ENCODE results near the gene XPO6. TPM values are rescaled to one million over a fixed set of nuclear protein-coding genes. Genes with fewer than 3 reads are reported as not detected.
"Not testable (repeated sequence)": the region's sequence is repeated elsewhere in the genome, so short reads cannot be mapped to it uniquely, and the experiment has no call there.

XPO6 gene
- polyA plus RNA-seq, 3 donors, result 70.3 to 75.1 (median 73.7) TPM

- no peak for DNase-seq (ENCODE audit: low read depth in 3 of 3, low spot score in 2 of 3)
These were observed 93.1 kb downstream of the XPO6 start for GRCh38 chr16:28118637-28119036.

GRCh38 chr16:28117168-28117565, 94.6 kb downstream of the XPO6 start:
- no peak for DNase-seq (ENCODE audit: low read depth in 3 of 3, low spot score in 2 of 3)

GRCh38 chr16:28115866-28116265, 95.9 kb downstream of the XPO6 start:
- not testable (repeated sequence) for DNase-seq (ENCODE audit: low read depth in 3 of 3, low spot score in 2 of 3)

- DNase-seq (ENCODE audit: low read depth in 3 of 3, low spot score in 2 of 3), result no peak
These were observed 98.9 kb downstream of the XPO6 start for GRCh38 chr16:28112908-28113307.

DNA sequence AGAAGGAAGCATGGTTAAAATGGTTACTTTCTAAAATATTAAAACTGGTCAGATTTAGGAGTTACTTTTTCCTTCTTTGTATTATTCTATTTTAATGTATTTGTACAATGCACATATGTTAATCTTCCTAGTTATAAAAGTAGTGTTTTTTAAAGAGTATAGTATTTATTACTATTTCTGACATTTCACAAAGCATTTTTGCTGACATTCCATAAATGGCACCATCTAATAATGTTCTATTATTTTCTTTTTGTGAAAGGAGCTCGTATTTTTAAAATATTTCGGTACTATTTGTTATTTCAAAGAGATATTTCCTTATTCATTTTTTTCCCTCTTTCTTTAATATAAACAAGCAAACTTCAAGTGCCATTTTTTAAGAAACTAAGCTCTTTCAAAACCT, 100.8 kb downstream of the XPO6 start:
- no peak for DNase-seq (ENCODE audit: low read depth in 3 of 3, low spot score in 2 of 3)

DNA sequence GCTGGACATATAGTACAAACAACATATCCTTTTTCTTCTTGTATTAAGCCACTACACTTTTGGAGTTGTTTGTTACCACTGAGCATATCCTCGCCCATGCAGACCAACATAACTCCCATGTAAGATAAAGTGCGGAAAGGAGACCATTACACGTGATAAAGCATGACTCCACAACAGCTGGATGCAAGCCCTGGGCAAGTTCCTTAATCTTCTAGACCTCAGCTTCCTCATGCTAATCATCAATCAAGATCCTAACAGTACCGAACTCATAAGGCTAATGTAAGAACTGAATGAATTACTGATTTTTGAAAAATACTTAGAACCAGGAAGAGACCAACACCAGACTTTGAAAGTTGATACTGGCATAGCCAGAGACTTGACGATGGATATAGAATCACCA, 101.3 kb downstream of the XPO6 start:
- DNase-seq (ENCODE audit: low read depth in 3 of 3, low spot score in 2 of 3), result no peak

DNA sequence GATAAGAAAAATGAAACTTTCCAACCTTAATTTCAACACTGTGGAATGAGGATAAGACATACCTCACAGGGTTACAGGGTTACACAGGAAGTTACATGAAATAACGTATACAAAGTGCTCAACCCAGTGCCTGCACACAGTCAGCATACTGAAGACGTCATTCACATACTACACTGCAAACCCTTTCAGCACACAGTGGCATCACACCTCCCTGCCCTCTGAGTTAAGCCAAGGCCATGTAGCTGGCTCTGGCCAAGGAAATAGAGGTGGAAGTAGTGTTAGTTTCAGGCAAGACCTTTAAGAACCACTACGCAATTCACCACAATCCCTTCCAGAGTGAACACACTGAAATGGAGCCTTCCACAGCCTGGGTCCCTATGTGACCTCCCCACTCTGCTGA, 101.7 kb downstream of the XPO6 start:
- no peak for DNase-seq (ENCODE audit: low read depth in 3 of 3, low spot score in 2 of 3)

DNA sequence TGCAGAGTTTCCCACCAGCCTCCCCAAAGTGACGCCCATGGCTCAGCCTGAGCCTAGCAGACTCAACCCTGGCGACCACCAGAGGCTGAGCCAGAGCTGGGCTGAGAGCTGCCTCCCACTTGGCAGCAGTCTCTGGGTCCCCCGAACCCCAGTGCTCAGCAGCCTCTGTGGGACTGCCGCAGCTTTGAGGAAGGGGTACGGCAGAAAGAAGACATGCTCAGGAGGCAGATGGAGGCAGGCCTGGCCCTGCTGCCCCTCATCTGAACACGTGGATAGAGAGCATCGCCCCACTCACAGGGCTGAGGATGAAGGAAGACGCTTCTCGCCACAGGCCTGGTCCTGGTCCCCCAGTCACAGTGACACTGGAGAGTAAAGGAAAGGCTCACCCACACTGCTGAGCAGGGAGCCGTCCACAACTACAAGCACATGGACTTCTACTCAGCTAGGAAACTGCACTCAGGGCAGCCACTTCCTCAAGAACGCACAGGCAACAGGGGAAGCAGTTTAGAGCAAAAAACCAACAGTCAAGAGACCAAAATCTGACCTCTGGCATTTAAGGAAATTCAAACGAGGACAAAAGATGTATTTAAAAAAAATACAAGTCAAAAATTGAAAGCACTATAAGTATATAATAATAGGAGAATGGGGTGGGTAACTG, 103.0 kb downstream of the XPO6 start:
- DNase-seq (ENCODE audit: low read depth in 3 of 3, low spot score in 2 of 3), result no peak

GRCh38 chr16:28107232-28107631, 104.5 kb downstream of the XPO6 start:
- DNase-seq (ENCODE audit: low read depth in 3 of 3, low spot score in 2 of 3), result no peak

GRCh38 chr16:28106467-28107215, 105.1 kb downstream of the XPO6 start:
- no peak for DNase-seq (ENCODE audit: low read depth in 3 of 3, low spot score in 2 of 3)

- no peak for DNase-seq (ENCODE audit: low read depth in 3 of 3, low spot score in 2 of 3)
These were observed 105.8 kb downstream of the XPO6 start for GRCh38 chr16:28105954-28106353.

GRCh38 chr16:28105297-28105696, 106.5 kb downstream of the XPO6 start:
- DNase-seq (ENCODE audit: low read depth in 3 of 3, low spot score in 2 of 3), result no peak

DNA sequence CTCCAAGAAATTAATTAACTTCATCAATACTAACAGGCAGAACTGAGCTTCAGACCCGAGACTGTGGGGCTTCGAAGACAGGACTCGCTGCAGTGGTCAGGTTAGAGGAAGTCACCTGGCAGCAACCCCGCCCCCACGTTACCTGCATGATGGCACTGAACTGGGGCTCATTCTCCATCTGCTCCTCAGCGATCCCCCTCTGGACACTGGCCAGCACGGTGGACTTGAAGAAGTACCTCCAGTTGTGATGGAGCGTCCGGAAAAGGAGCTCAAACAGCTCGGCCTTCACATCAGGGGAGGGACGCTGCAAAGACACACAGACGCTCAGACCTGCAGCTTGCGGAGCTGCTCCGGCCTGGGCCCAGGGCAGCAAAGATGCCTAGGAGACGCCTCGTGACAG, 107.4 kb downstream of the XPO6 start:
- no peak for DNase-seq (ENCODE audit: low read depth in 3 of 3, low spot score in 2 of 3)

DNA sequence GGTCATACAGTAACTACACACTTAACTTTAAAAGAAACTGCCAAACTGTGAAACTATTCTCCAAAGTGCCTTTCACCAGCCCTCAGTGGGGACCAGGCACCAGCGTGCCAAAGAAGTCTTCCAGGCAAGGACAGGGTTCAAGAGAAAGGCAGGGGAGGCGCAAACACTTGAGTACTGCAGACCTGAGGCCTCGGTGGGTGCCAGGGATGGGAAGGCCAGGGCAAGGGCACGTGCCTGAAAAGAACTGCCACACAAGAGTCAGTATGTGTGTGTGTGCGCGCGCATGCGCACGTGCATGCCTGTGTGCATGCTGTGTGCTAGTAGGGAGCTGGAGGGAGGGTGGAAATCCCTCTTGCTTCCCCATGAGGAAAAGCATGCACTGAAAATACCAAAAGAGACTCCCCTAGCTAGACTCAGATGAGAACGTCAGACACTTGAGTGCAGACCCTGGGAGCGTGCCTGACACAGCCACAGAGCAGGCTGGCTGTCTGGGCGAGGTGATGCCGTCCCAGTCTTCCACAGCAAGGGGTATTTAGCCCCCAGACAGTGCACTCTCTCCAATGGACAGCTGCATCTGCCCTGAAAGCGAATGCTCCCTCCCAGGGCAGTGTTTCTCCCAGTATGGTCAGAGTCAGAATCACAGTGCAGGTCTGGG, 108.1 kb downstream of the XPO6 start:
- no peak for DNase-seq (ENCODE audit: low read depth in 3 of 3, low spot score in 2 of 3)

DNA sequence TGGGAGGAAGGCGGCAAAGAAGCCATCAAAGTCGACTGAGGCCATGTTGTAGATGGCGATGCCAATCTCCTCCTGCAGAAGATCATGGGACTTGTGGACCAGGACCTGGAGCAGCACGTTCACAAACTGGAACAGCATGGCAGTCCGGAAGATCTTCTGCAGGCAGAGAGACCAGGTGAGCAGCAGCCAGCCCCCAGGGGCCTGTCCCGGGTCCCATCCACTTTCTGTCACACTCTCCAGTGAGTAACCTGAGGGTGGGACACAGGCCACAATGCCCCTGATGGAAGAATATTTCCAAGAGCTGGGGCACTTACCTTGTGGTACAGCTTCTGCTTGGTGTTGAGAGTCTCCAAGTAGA, 110.3 kb downstream of the XPO6 start:
- DNase-seq (ENCODE audit: low read depth in 3 of 3, low spot score in 2 of 3), result no peak

DNA sequence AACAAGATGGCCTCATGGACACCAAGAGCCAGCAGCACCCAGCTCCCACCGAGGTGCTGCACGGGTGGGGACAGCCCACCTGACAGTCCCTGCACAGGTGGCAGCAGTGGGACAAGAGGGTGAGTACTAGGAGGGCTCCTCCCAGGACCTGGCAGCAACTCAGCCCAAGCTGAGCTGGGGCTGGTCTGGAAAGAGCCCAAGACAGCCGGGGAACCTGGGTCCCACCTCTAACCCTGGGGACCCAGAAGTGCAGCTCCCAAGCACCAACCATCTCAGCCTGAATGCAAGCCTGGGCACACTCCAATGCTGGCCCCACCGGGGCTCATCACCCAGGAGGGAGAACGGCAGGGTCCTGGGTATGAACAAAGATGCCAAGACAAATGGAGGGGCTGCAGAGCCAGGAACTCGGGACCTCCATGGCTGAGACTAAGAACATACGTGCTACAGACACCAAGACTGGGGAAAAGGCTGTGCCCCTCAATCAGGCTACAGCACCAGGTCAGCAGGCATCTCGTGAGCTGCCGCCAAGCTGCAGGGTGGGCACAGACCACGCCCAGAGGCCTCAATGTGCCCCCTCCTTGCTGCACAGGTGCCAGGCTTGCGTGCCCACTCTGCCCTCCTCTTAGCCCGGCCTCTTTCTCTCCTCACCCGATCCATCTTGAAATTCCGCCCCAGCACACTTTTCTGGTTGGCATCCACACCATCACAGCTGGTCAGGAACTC, 110.8 kb downstream of the XPO6 start:
- DNase-seq (ENCODE audit: low read depth in 3 of 3, low spot score in 2 of 3), result no peak

DNA sequence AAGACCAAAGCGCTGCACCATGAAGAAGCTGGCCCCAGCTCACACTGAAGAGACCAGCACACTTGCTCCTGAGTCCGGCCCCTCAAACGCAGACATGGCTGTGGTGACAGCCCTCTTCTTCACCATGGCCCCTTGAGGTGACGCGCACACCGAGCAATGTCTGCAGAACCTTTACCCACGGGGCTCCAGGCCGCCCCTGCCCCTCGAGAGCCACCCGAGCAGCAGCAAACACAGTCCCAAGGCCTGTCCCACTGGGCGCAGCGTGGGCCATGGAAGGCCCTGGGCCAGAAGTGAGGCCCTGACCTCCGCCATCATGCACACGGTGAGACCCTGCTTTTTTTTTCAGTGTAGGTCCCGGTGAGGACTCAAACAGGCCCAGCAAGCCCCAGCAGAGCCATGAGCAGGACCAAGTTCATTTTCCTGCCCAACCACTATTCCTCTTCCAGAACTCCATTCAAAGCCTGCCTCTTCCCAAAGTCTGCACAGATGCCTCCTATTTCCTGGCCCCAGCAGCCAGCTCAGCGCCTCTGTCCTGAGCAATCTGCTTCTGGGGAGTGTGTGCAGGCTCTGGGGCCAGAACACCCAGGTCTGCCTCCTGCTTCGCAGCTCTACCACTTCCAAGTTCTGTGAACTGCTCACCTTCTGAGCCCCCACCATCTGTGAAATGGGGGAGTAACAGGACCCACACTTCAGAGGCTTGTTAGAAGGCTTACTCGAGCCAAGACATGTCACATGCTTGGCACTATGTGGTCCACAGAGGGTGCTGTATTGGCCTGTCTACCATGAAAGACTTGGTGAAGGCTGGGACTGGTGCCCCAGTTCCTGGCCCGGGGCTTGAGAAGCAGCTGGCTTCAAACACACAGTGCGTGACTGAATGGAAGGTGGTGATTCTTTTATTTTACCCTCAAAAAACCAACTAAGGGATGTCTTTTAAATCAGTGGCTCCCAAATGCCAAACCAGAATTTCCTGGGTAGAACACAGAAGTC, 112.5 kb downstream of the XPO6 start:
- DNase-seq (ENCODE audit: low read depth in 3 of 3, low spot score in 2 of 3), result no peak

DNA sequence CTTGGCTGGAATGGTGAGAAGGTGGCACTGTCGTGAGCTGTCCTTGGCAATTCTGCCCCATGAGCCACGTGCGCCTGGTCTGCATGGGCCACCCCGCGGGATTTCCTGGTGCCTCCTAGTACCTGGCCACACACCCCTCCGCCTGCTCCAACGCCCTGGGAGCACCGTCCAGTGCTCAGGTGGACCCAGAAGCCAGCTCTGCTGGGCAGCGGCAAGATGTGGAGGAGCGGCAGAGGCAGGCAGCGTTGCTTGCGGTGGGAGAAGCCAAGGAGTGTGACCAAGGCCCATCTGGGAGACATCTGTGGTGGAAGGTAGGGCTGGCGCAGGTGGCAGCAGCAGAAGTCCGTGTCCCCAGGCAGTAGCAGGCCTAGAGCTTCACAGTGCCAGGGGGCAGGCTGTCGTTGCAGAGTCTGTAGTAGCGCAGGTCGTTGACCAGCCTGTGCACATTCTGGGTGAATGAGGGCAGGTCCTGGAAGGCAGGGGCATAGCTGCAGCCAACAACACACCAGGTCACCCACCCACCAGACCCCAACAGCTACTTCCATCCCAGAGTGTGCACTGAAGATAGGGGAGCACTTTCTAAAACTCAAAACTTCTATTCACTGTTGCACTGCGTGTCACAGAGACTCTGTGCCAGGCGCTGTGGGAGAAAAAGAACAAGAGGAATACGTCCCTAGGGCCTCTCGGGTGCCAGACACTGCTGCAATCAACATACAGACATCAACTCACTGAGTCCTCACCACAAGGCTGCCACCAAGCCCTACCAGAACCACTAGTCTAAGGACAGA, 113.4 kb downstream of the XPO6 start:
- DNase-seq (ENCODE audit: low read depth in 3 of 3, low spot score in 2 of 3), result no peak
